HG02571 (cell line): ENCODE measurements around the gene IGSF21.

Experiments
- ATAC-seq: cut with Tn5 transposase; IDR thresholded peaks from one replicate; pipeline ENCODE4 v1.9.1; 2021; ENCODE audit warnings: mild to moderate bottlenecking, moderate library complexity; ENCODE audit not compliant: unreplicated experiment

IGSF21 gene

GRCh38 chr1:18249631-18250030 lies 142.0 kb downstream of the IGSF21 start:
- no peak for ATAC-seq

GRCh38 chr1:18253093-18253492 lies 145.5 kb downstream of the IGSF21 start:
- ATAC-seq: no peak

GRCh38 chr1:18256282-18257235 lies 149.0 kb downstream of the IGSF21 start:
- no peak for ATAC-seq

- no peak for ATAC-seq
Measured at GRCh38 chr1:18257778-18258177, 150.2 kb downstream of the IGSF21 start.

- ATAC-seq: no peak
Measured at GRCh38 chr1:18261891-18262290, 154.3 kb downstream of the IGSF21 start.

GRCh38 chr1:18262726-18263125 lies 155.1 kb downstream of the IGSF21 start:
- ATAC-seq: no peak

- ATAC-seq: no peak
Measured at GRCh38 chr1:18263547-18264120, 156.0 kb downstream of the IGSF21 start.

- no peak for ATAC-seq
Measured at GRCh38 chr1:18264450-18265039, 156.9 kb downstream of the IGSF21 start.

GRCh38 chr1:18265641-18266040 lies 158.0 kb downstream of the IGSF21 start:
- no peak for ATAC-seq

GRCh38 chr1:18266391-18266790 lies 158.8 kb downstream of the IGSF21 start:
- ATAC-seq: no peak

- no peak for ATAC-seq
Measured at GRCh38 chr1:18271336-18271735, 163.7 kb downstream of the IGSF21 start.

GRCh38 chr1:18278946-18279345 lies 171.3 kb downstream of the IGSF21 start:
- no peak for ATAC-seq

GRCh38 chr1:18279351-18280074 lies 171.9 kb downstream of the IGSF21 start:
- ATAC-seq: no peak

GRCh38 chr1:18280956-18281355 lies 173.4 kb downstream of the IGSF21 start:
- no peak for ATAC-seq

GRCh38 chr1:18282851-18283600 lies 175.4 kb downstream of the IGSF21 start:
- no peak for ATAC-seq

- no peak for ATAC-seq
Measured at GRCh38 chr1:18283601-18284385, 176.2 kb downstream of the IGSF21 start.

GRCh38 chr1:18284805-18285537 lies 177.4 kb downstream of the IGSF21 start:
- ATAC-seq: no peak

GRCh38 chr1:18285538-18285924 lies 177.9 kb downstream of the IGSF21 start:
- no peak for ATAC-seq

- no peak for ATAC-seq
Measured at GRCh38 chr1:18288722-18289121, 181.1 kb downstream of the IGSF21 start.
